Bronchial epithelial cell (primary cell): ENCODE data around the gene GRID2. TPM values are rescaled to one million over a fixed set of nuclear protein-coding genes. Genes with fewer than 3 reads are reported as not detected.
A peak's percentile ranks its signal among the peaks of the same experiment; 100 is the strongest.

Experiments used
- DNase-seq: peaks from one replicate; pipeline ENCODE4 v3.0.0-alpha.2; 2010; ENCODE audit warnings: low read depth
- FAIRE-seq: peaks from 2 replicates; lab custom pipeline; 2011; peaks lifted over from hg19 to GRCh38; lab: Jason Lieb, UNC
- H3K27me3 ChIP-seq: 2 replicates; pipeline ENCODE4 v1.5.1; 2011; ENCODE audit warnings: low read length; ENCODE audit not compliant: control insufficient read depth, insufficient read depth
- H3K36me3 ChIP-seq: 2 replicates; pipeline ENCODE4 v1.5.1; 2011; ENCODE audit warnings: low read length; ENCODE audit not compliant: control insufficient read depth, insufficient read depth
- H3K4me3 ChIP-seq: 2 replicates; pipeline ENCODE4 v1.5.1; 2011; ENCODE audit warnings: mild to moderate bottlenecking, low read depth, low read length, control low read depth
- total RNA-seq: library from RNA; depleted of rRNA; stranded (reverse); fragments of >200 nt; gene quantifications from 2 replicates; pipeline ENCODE4 v1.2.1, GENCODE V29; 2014
- TF ChIP-seq, protein P1 (sequence below): IDR thresholded peaks from 2 replicates; pipeline ENCODE4 v1.5.1; 2011; ENCODE audit warnings: mild to moderate bottlenecking, moderate library complexity, low read length, control low read depth, inconsistent platforms; ENCODE audit not compliant: insufficient read depth, severe bottlenecking

GRID2 gene
- total RNA-seq, 1 donor from 2014 or later, result not detected

DNA sequence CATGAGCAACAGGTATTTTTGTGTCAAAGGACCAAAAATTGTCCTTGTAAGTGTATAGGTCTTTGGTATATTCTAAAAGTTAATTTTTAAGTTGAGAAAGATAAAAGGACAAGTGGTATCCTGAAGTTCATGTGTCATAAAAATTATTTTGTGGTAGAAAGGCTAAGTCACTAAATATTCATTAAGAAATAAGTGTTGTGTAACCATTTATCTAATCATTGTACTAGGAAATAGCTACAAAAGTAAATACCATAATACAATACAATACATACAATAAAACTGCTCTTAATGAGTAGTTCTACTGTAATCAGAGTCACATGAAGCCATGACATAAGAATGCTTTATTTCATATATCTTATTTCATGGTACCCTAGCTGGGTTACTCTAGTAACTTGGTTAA is 1442.3 kb downstream of the GRID2 start:
- FAIRE-seq (no peak), DNase-seq (no peak)
- Histone ChIP-seq H3K36me3 (no peaks in the 10 kb centered on the region), H3K4me3 (no peak overlapping the region), H3K27me3 (no peaks in the 10 kb centered on the region)
- TF ChIP-seq, protein P1, sequence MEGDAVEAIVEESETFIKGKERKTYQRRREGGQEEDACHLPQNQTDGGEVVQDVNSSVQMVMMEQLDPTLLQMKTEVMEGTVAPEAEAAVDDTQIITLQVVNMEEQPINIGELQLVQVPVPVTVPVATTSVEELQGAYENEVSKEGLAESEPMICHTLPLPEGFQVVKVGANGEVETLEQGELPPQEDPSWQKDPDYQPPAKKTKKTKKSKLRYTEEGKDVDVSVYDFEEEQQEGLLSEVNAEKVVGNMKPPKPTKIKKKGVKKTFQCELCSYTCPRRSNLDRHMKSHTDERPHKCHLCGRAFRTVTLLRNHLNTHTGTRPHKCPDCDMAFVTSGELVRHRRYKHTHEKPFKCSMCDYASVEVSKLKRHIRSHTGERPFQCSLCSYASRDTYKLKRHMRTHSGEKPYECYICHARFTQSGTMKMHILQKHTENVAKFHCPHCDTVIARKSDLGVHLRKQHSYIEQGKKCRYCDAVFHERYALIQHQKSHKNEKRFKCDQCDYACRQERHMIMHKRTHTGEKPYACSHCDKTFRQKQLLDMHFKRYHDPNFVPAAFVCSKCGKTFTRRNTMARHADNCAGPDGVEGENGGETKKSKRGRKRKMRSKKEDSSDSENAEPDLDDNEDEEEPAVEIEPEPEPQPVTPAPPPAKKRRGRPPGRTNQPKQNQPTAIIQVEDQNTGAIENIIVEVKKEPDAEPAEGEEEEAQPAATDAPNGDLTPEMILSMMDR, result no peak

DNA sequence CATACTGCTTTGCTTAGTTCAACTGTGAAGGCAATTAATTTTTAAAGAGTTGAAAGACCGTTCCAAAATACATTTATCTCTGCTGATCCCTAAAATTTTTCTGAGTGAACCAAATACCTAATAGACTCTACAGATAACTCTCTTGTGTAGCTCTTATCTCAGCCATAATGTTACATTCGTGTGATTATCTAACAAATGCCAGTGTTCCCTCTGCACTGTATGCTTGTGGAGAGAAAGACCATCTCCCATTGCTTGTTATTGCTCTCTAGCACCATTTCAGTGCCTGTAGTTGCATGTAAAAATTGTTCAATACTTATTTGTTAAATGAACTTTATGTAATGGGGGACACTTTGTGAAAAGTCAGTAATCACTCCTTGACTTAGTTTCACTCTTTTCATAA is 1443.5 kb downstream of the GRID2 start:
- no peak overlapping the region for H3K4me3 ChIP-seq
- no peak for DNase-seq
- TF ChIP-seq, protein P1, result no peak
- no peaks in the 10 kb centered on the region for H3K36me3 ChIP-seq
- H3K27me3 ChIP-seq, result no peaks in the 10 kb centered on the region
- FAIRE-seq, result no peak

DNA sequence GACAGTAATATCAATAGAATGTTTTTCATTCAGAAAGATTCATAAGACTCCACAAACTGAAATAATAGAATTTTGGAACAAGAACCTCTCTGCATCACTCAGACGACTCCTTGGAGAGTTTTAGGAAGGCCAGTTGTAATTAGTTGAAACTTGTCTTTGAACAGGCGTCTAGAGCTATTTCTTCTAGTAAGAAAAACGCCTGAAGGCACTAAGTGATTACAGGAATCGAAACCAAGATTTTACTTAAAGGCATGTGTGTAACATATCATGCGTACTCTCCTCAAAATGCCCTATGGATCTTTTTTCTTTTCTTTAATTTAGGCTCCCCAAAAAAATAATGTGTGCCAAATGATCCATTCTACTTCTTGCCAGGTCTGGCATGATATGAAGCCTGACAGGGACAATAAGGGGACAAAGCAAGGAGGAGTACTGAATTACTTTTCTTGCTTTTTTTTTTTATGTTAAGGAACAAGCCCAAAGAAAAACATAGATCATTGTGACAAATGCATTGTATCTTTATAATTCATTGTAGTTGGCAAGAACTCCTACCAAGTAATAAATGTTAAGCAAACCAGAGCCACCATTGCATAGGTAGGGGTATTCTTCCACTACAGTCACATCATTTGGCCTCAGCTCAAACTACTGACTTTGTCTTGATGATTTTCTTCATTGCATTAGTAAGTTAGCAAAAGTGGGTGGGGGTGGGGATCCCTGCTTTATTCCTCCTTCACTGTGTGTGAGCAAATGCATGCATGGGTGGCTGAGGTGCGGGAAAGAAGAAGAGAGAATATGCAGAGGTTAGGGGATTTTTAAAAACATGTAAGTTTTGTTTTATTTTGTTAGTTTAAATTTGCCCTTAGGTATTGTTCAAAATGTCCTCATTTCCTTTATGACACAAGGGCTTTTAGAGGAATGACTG is 1444.9 kb downstream of the GRID2 start:
- FAIRE-seq (no peak), DNase-seq (no peak)
- Histone ChIP-seq H3K36me3 (no peaks in the 10 kb centered on the region), H3K4me3 (no peak overlapping the region), H3K27me3 (no peaks in the 10 kb centered on the region)
- TF ChIP-seq, protein P1, result no peak

DNA sequence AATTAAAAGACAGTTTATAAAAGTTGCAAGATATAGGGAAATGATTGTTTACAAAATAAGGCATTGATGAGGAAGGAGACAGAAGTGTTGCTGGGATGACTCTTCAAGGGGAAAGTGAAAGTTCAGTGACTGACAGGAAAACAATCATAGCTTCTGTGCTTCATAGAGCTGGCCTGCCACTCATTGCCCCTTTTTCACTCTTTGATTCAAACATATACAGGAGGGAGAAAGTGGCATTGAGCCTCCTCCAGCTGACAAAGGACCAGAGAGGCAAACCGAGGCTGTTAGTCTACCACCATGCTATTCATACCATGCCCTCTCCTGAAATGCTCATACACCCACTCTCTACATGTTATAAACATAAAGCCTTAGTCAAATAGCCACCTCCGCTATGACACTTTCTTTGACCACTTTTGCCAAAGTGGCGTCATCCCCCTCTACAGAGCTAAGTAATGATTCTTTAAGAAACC is 1445.6 kb downstream of the GRID2 start:
- no peak overlapping the region for H3K4me3 ChIP-seq
- no peaks in the 10 kb centered on the region for H3K27me3 ChIP-seq
- no peak for DNase-seq
- no peak for FAIRE-seq
- TF ChIP-seq, protein P1, result no peak
- H3K36me3 ChIP-seq, result no peaks in the 10 kb centered on the region

DNA sequence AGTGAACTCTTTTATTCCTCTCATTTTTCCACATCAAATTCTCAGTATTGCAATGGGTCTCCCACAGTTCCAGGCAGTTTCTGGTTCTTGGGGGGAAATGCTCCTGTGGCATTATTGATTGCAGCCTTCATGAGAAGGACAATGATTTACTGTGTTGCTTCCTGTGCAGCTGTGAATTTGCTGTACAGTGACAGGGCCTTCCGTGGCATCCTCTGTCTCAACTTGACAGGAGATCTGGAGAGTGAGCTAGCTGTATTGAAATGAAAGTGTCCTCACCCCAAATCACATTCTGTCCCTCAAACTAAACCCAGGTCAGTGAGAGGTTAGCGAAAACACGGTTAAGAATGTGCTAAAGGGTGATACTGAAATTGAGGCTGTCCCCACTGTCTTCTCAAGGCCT is 1447.6 kb downstream of the GRID2 start:
- DNase-seq (no peak), FAIRE-seq (peak; percentile 85)
- Histone ChIP-seq H3K36me3 (no peaks in the 10 kb centered on the region), H3K4me3 (no peak overlapping the region), H3K27me3 (no peaks in the 10 kb centered on the region)
- TF ChIP-seq, protein P1, result no peak
